Measurements from ENCODE around the gene PLOD1.

PLOD1 gene

GRCh38 chr1:11998636-11999035 is 64.1 kb downstream of the PLOD1 start:
- no peak overlapping the region for H3K27ac ChIP-seq
- TF ChIP-seq CTCF (IDR thresholded peaks at IDR 0.05) (no peak), ZFX (IDR thresholded peaks at IDR 0.05; ENCODE audit: borderline replicate concordance) (no peak)

DNA sequence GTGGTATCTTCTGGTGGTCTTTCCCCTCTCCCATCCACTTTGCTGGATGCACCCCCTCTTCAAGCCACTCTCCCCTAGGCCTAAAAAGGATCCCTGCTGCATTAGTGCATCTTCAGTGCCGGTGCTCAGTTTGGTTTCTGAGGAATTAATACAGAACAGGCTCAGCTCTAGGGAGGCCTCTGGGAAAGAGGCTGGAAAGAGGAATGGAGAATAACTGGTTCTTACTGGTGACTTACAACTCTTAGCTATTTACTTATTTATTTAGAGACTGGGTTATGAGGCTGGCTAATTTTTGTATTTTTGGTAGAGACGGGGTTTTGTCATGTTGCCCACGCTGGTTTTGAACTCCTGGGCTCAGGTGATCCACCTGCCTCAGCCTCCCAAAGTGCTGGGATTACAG is 64.7 kb downstream of the PLOD1 start:
- no peak for TF ChIP-seq ZFX (IDR thresholded peaks at IDR 0.05; ENCODE audit: borderline replicate concordance)
- no peak for TF ChIP-seq CTCF (IDR thresholded peaks at IDR 0.05)
- no peak overlapping the region for H3K27ac ChIP-seq

DNA sequence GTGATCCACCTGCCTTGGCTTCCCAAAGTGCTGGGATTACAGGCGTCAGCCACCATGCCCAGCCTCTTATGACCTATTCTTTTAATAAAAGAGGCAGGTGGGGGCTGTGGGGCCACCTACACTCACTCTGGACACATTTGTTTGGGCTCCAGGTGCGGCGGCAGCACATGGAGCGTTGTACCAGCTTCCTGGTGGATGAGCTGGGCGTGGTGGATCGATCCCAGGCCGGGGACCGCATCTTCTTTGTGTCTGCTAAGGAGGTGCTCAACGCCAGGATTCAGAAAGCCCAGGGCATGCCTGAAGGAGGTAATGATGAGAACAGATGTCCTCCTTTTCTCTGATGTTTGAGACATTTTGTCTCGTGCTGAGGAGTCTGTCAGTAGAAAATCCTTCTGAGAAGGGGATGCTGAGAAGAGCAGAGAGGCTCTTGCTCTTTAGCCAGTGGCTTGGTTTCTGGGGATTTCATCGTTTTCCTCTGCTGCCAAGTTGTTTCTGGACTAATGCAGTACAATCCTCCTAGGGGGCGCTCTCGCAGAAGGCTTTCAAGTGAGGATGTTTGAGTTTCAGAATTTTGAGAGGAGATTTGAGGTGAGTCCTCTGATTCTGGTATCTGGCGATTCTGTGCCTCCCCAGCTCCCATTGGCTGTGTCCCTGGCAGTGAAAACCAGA is 66.9 kb downstream of the PLOD1 start:
- H3K27ac ChIP-seq = peak overlapping the region; percentile 27; the same call in 1 of the 2 replicates
- TF ChIP-seq ZFX (IDR thresholded peaks at IDR 0.05; ENCODE audit: borderline replicate concordance) (no peak), CTCF (IDR thresholded peaks at IDR 0.05) (peak; percentile 82)

DNA sequence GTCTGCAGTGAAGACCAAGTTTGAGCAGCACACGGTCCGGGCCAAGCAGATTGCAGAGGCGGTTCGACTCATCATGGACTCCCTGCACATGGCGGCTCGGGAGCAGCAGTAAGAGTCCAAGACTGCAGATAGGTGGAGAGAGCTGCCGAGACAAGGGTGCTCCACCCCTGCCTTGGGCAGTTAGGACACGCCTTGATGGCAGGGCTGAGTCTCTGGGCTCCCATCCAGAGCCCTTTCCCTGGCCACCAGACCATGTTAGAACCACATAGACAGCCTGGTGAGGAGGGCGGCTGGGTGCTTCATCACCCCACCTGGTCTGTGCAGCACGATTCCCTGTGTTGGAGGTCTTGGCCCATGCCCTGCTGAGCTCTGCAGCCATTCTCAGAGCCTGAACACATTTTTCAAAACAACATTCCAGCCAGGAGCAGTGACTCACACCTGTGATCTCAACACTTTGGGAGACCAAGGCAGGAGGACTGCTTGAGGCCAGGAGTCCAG is 67.5 kb downstream of the PLOD1 start:
- peak overlapping the region; percentile 27; the same call in 1 of the 2 replicates for H3K27ac ChIP-seq
- TF ChIP-seq ZFX (IDR thresholded peaks at IDR 0.05; ENCODE audit: borderline replicate concordance) (no peak), CTCF (IDR thresholded peaks at IDR 0.05) (no peak)

DNA sequence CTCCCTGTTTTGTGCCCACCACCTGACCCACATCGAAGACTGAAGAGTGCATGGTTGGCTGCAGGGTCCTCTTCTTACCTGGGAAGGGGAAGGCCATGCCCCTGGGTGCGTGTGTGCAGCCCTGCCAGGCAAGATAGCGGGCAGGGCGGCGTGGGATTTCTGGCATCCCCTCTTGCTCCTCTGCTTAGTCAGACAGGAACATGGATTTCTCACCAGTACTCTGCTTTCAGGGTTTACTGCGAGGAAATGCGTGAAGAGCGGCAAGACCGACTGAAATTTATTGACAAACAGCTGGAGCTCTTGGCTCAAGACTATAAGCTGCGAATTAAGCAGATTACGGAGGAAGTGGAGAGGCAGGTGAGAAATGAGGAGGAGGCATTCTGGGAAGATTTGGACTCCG is 69.2 kb downstream of the PLOD1 start:
- H3K27ac ChIP-seq = no peak overlapping the region
- TF ChIP-seq CTCF (IDR thresholded peaks at IDR 0.05) = no peak
- TF ChIP-seq ZFX (IDR thresholded peaks at IDR 0.05; ENCODE audit: borderline replicate concordance) = no peak

GRCh38 chr1:12005488-12006166 is 71.1 kb downstream of the PLOD1 start:
- no peak for TF ChIP-seq CTCF (IDR thresholded peaks at IDR 0.05)
- TF ChIP-seq ZFX (IDR thresholded peaks at IDR 0.05; ENCODE audit: borderline replicate concordance) = no peak
- H3K27ac ChIP-seq = no peak overlapping the region

All from 22Rv1 (cell line).